K562 (cell line): ENCODE measurements around the gene BCR. TPM values are rescaled to one million over a fixed set of nuclear protein-coding genes. Genes with fewer than 3 reads are reported as not detected.

ENCODE experiments used
- ATAC-seq: fragments of 200-7000 bp; cut with Tn5 transposase; 3 replicates; pipeline ENCODE4 v1.9.1; 2020; ENCODE audit warnings: moderate library complexity
- BruUV-seq: library from RNA; stranded (reverse); fragments of 400-500 nt; replicated peaks from 2 replicates; lab custom pipeline; 2021; lab: Mats Ljungman, UMichigan
- CTCF ChIA-PET: fragments of 300-600 bp; formaldehyde crosslinking; extraction: SDS; loops from one replicate; lab custom pipeline; 2021; ENCODE audit warnings: low intra/inter-chr PET ratio; lab: Yijun Ruan, JAX
- POLR2A ChIA-PET: fragments of 300-600, 350-650 bp; sonication (Branson Sonifier 250); formaldehyde crosslinking; extraction: SDS; loops from one replicate; lab custom pipeline; 2021; ENCODE audit warnings: antibody characterized with exemption, inconsistent platforms; lab: Yijun Ruan, JAX
- DNase-seq, 4 experiments: peaks; one replicate each; pipeline versions ENCODE4 v3.0.0 to v3.0.0-alpha.2; 2011 to 2018; ENCODE audit warnings: low spot score in 3 of 4, mixed read lengths in 3 of 4; ENCODE audit errors: extremely low read depth in 1 of 4
- FAIRE-seq: peaks from 2 replicates; lab custom pipeline; 2011; peaks lifted over from hg19 to GRCh38; lab: Jason Lieb, UNC
- H2AFZ ChIP-seq: 2 replicates; pipeline ENCODE4 v1.6.0; 2011; ENCODE audit warnings: low read depth, low read length, control low read depth, inconsistent platforms
- H3K27ac ChIP-seq: fragments of 200-600 bp; 3 replicates; pipeline ENCODE4 v1.8.0; 2011; ENCODE audit warnings: low read depth, mild to moderate bottlenecking, control low read depth, inconsistent platforms, low read length, moderate library complexity, mixed read lengths; ENCODE audit errors: extremely low read depth
- H3K27me3 ChIP-seq, 2 experiments: fragments of 300-600 bp in 1 of 2; 2 replicates in 1 of 2; 3 replicates in 1 of 2; pipeline versions ENCODE4 v1.6.0 to v1.8.0; 2011; ENCODE audit warnings: inconsistent platforms in 2 of 2, low read length in 2 of 2, mild to moderate bottlenecking in 1 of 2, mixed read lengths in 1 of 2, moderate library complexity in 1 of 2; ENCODE audit not compliant: control insufficient read depth in 2 of 2, insufficient read depth in 2 of 2
- H3K36me3 ChIP-seq: fragments of 300-600 bp; 3 replicates; pipeline ENCODE4 v1.8.0; 2011; ENCODE audit warnings: mild to moderate bottlenecking, low read length, inconsistent platforms; ENCODE audit not compliant: control insufficient read depth, insufficient read depth
- H3K4me1 ChIP-seq, 2 experiments: fragments of 200-600 bp in 1 of 2; replicated peaks in 1 of 2; 2 replicates in 1 of 2; 3 replicates in 1 of 2; pipeline versions ENCODE4 v1.5.1 to v1.8.0; 2011; ENCODE audit warnings: inconsistent platforms in 2 of 2, low read length in 2 of 2, mild to moderate bottlenecking in 1 of 2, mixed read lengths in 1 of 2, moderate library complexity in 1 of 2; ENCODE audit not compliant: control insufficient read depth in 2 of 2, insufficient read depth in 2 of 2
- H3K4me2 ChIP-seq: 2 replicates; pipeline ENCODE4 v1.6.1; 2011; ENCODE audit warnings: low read length, control low read depth, inconsistent platforms, mixed read lengths; ENCODE audit not compliant: insufficient read depth
- H3K4me3 ChIP-seq: fragments of 200-600 bp; sonication (generic), shearing (Covaris generic); 2 replicates; pipeline ENCODE4 v1.5.1; 2016; ENCODE audit warnings: control low read depth, inconsistent platforms
- H3K79me2 ChIP-seq: fragments of 200-600 bp; 3 replicates; pipeline ENCODE4 v1.8.0; 2011; ENCODE audit warnings: low read length, inconsistent platforms; ENCODE audit not compliant: control insufficient read depth, insufficient read depth
- H3K9ac ChIP-seq, 2 experiments: 2 replicates each; pipeline versions ENCODE4 v1.6.0 to v1.6.1; 2011; ENCODE audit warnings: low read depth in 2 of 2, low read length in 2 of 2, control low read depth in 1 of 2, inconsistent platforms in 1 of 2, mild to moderate bottlenecking in 1 of 2, mixed read lengths in 1 of 2; ENCODE audit not compliant: insufficient read depth in 1 of 2
- H3K9me1 ChIP-seq: one replicate; pipeline ENCODE4 v1.6.0; 2011; ENCODE audit warnings: inconsistent platforms, mild to moderate bottlenecking, low read length, moderate library complexity; ENCODE audit not compliant: control insufficient read depth, insufficient read depth
- H3K9me3 ChIP-seq: replicated peaks from 2 replicates; pipeline ENCODE4 v1.5.1; 2011; ENCODE audit warnings: low read depth, low read length, inconsistent platforms; ENCODE audit not compliant: control insufficient read depth, insufficient read depth
- H4K20me1 ChIP-seq: replicated peaks from 2 replicates; pipeline ENCODE4 v1.6.1; 2011; ENCODE audit warnings: low read length, inconsistent platforms, mixed read lengths; ENCODE audit not compliant: control insufficient read depth, insufficient read depth
- E2F1 ChIP-seq: sonication (generic); formaldehyde crosslinking; IDR thresholded peaks from 2 replicates; pipeline ENCODE4 v1.8.1; 2023; ENCODE audit warnings: mild to moderate bottlenecking, missing genetic modification reagents, moderate library complexity
- HMG20B ChIP-seq: fragments of 250-450 bp; sonication (Bioruptor Pico); IDR thresholded peaks from 2 replicates; pipeline ENCODE4 v1.5.0; 2021; ENCODE audit warnings: mild to moderate bottlenecking
- MITF ChIP-seq: IDR thresholded peaks from 2 replicates; pipeline ENCODE4 v1.6.1; 2014; ENCODE audit warnings: antibody characterized with exemption
- NEUROD1 ChIP-seq: fragments of 150-350 bp; IDR thresholded peaks from 2 replicates; pipeline ENCODE4 v1.6.1; 2014; ENCODE audit warnings: borderline replicate concordance, low read length, low read depth; ENCODE audit not compliant: partially characterized antibody
- PHF21A ChIP-seq: fragments of 450-650 bp; IDR thresholded peaks from 2 replicates; pipeline ENCODE4 v1.6.1; 2017; ENCODE audit warnings: low read depth, borderline replicate concordance
- ZC3H4 ChIP-seq: sonication (generic); formaldehyde crosslinking; IDR thresholded peaks from 2 replicates; pipeline ENCODE4 v1.9.0; 2021; ENCODE audit warnings: missing genetic modification reagents, borderline replicate concordance
- ZKSCAN8 ChIP-seq: fragments of 200-800 bp; sonication (Bioruptor generic); IDR thresholded peaks from 2 replicates; pipeline ENCODE4 v1.6.1; 2016; ENCODE audit warnings: missing genetic modification characterization, missing compliant biosample characterization
- ZNF134 ChIP-seq: fragments of 250-450 bp; sonication (Bioruptor Pico); conservative IDR thresholded peaks from 2 replicates; pipeline ENCODE4 v1.4.0; 2020
- ZNF436 ChIP-seq: fragments of 250-450, 450-650 bp; sonication (Bioruptor Pico); formaldehyde crosslinking; IDR thresholded peaks from 2 replicates; pipeline ENCODE4 v1.7.0; 2020; ENCODE audit warnings: mild to moderate bottlenecking
- ZNF77 ChIP-seq: fragments of 250-450 bp; sonication (Bioruptor Pico); IDR thresholded peaks from 2 replicates; pipeline ENCODE4 v1.5.0; 2020
- WGBS: fragments of 100-300 bp; shearing (Covaris generic); methylation state at CpG from one replicate; pipeline ENCODE4 v1.1.6; 2016; ENCODE audit warnings: low coverage, mixed read lengths; ENCODE audit not compliant: insufficient coverage; ENCODE audit errors: missing lambda C conversion rate; 5-methylcytosine and 5-hydroxymethylcytosine counted together
- in situ Hi-C: fragments of 300-500 bp; cut with MboI; formaldehyde crosslinking; loops from 4 replicates; pipeline ENCODE4 v1.15.0; 2018; ENCODE audit warnings: inconsistent platforms, mixed read lengths
- intact Hi-C: fragments of 100-400 bp; cut with micrococcal nuclease; formaldehyde crosslinking; loops from 2 replicates; pipeline ENCODE4 v1.14.2; 2022
- polyA plus RNA-seq, 8 experiments: library from polyadenylated mRNA; depleted of rRNA in 4 of 8; stranded (reverse) in 5 of 8; unstranded in 3 of 8; fragments of >200 nt; fragmentation: Nextera tagmentation in 2 of 8; fragmentation: Illumina TruSeq in 1 of 8; extraction: Ambion mirVana in 2 of 8; extraction: Trizol in 1 of 8; gene quantifications; 2 replicates each; pipeline versions ENCODE4 v1.2.1 to v1.2.3, GENCODE V29; 2011 to 2014; ENCODE audit warnings: inconsistent platforms in 1 of 8, missing spikeins in 1 of 8
- total RNA-seq, 7 experiments: library from RNA; depleted of rRNA in 6 of 7; stranded (reverse); fragments of >200 nt in 6 of 7; fragmentation: Illumina TruSeq in 2 of 7; extraction: Trizol in 2 of 7; gene quantifications; 2 replicates each; pipeline versions ENCODE4 v1.2.1 to v1.2.3, GENCODE V29; 2011 to 2021; ENCODE audit warnings: low replicate concordance in 1 of 7
- TF ChIP-seq, protein P1 (sequence below), 2 experiments: fragments of 450-650 bp in 1 of 2; sonication (generic) in 1 of 2; formaldehyde crosslinking in 1 of 2; IDR thresholded peaks in 1 of 2; conservative IDR thresholded peaks in 1 of 2; 2 replicates each; pipeline versions ENCODE4 v1.6.1 to v1.8.1; 2016 to 2023; ENCODE audit warnings: mild to moderate bottlenecking in 2 of 2, moderate library complexity in 2 of 2, inconsistent platforms in 1 of 2, missing genetic modification reagents in 1 of 2
- TF ChIP-seq, protein P2 (sequence below), 2 experiments: fragments of 450-650 bp in 1 of 2; sonication (generic) in 1 of 2; formaldehyde crosslinking; conservative IDR thresholded peaks; 2 replicates each; pipeline versions ENCODE4 v1.4.0 to v1.8.1; 2020 to 2022; ENCODE audit warnings: mild to moderate bottlenecking in 1 of 2, missing genetic modification reagents in 1 of 2

Gene BCR
- total and polyA plus RNA-seq, 9 of the 15 experiments (the other 6 are each of a cell fraction or from before 2014, with no cell fraction given), result 0.41 to 150 (median 45.6) TPM

GRCh38 chr22:23177197-23177596, 3.1 kb upstream of the BCR start:
- H3K36me3 ChIP-seq, result peaks cover 8% of the 10 kb centered on the region; the same call in 2 of the 3 replicates
- peak; percentile 70 for FAIRE-seq
- POLR2A ChIA-PET, result interaction anchor here (0.6 to 86.5 kb wide), 9 partner anchors 9 to 254 kb away, joined by 3 to 3476 read pairs (median 114); partner anchors contain the start of genes BCR and RAB36
- in situ Hi-C loops (loop anchor here (5.0 kb wide), 1 partner anchor 100 kb away; no protein-coding TSS in a partner anchor), intact Hi-C loops (loop anchor here (5.0 kb wide), 1 partner anchor 210 kb away; no protein-coding TSS in a partner anchor)
- H3K9me3 ChIP-seq, result peaks cover 16% of the 10 kb centered on the region
- peaks cover 15% of the 10 kb centered on the region for H3K79me2 ChIP-seq
- H2AFZ ChIP-seq, result no peak overlapping the region
- no TSS peak for BruUV-seq
- peaks cover 17% of the 10 kb centered on the region for H3K9me1 ChIP-seq
- WGBS, result 4% methylated on average over 4 of the region's 4 CpGs
- H3K4me3 ChIP-seq, result no peak overlapping the region
- peak; percentile 90 to 96 (median 92) for DNase-seq
- peaks cover 48 to 58% of the 10 kb centered on the region in 2 experiments for H3K4me1 ChIP-seq
- ATAC-seq, result peak; percentile 1
- TF ChIP-seq ZC3H4 (CRISPR knock-in tag) (no peak), MITF (no peak), HMG20B (CRISPR knock-in tag) (no peak), ZNF77 (CRISPR knock-in tag) (no peak), ZNF134 (CRISPR knock-in tag) (no peak), NEUROD1 (no peak), ZNF436 (CRISPR knock-in tag) (no peak), ZKSCAN8 (CRISPR knock-in tag) (no peak), PHF21A (no peak), E2F1 (peak; percentile 9; the same call in 1 of the 2 replicates)
- TF ChIP-seq, protein P1, sequence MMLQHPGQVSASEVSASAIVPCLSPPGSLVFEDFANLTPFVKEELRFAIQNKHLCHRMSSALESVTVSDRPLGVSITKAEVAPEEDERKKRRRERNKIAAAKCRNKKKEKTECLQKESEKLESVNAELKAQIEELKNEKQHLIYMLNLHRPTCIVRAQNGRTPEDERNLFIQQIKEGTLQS (IDR thresholded peaks at IDR 0.05), result no peak
- TF ChIP-seq, protein P1 (CRISPR knock-in tag; conservative IDR thresholded peaks at IDR 0.05), result peak; percentile 95
- TF ChIP-seq, protein P2, sequence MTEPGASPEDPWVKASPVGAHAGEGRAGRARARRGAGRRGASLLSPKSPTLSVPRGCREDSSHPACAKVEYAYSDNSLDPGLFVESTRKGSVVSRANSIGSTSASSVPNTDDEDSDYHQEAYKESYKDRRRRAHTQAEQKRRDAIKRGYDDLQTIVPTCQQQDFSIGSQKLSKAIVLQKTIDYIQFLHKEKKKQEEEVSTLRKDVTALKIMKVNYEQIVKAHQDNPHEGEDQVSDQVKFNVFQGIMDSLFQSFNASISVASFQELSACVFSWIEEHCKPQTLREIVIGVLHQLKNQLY (CRISPR knock-in tag; conservative IDR thresholded peaks at IDR 0.05), result peak in 1 of 2 experiments; percentile 93; a peak in 2 of 4 replicates
- H4K20me1 ChIP-seq, result peaks cover 14% of the 10 kb centered on the region
- H3K27me3 ChIP-seq, result no peaks in the 10 kb centered on the region
- H3K27ac ChIP-seq, result peak overlapping the region; percentile 2; the same call in 1 of the 3 replicates
- H3K9ac ChIP-seq, result peak overlapping the region in 1 of 2 experiments; percentile 3; a peak in 1 of 4 replicates
- CTCF ChIA-PET, result interaction anchor here (0.6 to 11.5 kb wide), 8 partner anchors 9 to 981 kb away, joined by 3 to 800 read pairs (median 15); no protein-coding TSS in a partner anchor
- peak overlapping the region; percentile 23 for H3K4me2 ChIP-seq
